GM13977 (cell line): ENCODE data around the gene SLC38A3.

Source experiments
- DNase-seq: peaks from one replicate; pipeline ENCODE4 v3.0.0; 2012; ENCODE audit warnings: low spot score
- CTCF ChIP-seq: IDR thresholded peaks from 2 replicates; pipeline ENCODE4 v1.5.1; 2012; ENCODE audit warnings: mild to moderate bottlenecking, control low read depth; ENCODE audit not compliant: insufficient read depth; ENCODE audit errors: extremely low read depth, missing control alignments
- in situ Hi-C: fragments of 300-500 bp; cut with MboI; formaldehyde crosslinking; loops from one replicate; pipeline ENCODE4 v1.12.0; 2022; ENCODE audit warnings: low sequenced_read_pairs, low pct_unique_long_range_greater_than_20kb, mixed read lengths, inconsistent platforms; ENCODE audit not compliant: unreplicated experiment

The SLC38A3 gene

DNA sequence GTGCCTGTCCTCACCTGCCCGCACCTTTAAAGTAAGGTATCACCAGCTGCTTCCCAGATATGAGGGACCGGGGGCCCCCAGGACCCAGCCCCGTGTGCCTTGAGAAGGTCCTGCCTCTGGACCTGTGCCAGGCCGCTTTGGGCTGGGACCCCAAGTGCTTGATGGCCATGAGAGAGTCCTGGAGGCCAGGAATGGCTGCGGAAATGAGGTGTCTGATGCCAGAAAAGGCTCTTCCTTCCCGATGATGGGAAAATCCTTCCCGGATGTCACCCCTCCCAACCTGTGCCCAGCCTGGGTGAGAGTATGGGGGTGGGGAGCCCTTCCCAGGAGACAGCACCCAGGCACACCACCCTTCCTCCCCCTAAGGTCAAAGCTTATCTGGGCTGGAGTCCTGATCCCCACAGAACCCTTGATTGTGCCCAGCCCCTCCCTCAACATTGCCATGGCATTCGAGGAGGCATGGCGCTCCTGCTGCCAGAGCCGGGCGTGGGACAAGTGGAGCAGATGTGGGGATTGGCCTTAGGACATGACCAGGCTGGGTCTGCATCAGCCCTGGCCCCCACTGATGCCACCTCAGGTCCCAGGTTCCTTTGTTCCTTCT is 35.7 kb upstream of the SLC38A3 start:
- in situ Hi-C loops = no loop called here
- no peak for DNase-seq
- TF ChIP-seq CTCF = no peak

- in situ Hi-C loops = no loop called here
- TF ChIP-seq CTCF = no peak
These were observed 35.2 kb upstream of the SLC38A3 start for GRCh38 chr3:50169858-50170257.

DNA sequence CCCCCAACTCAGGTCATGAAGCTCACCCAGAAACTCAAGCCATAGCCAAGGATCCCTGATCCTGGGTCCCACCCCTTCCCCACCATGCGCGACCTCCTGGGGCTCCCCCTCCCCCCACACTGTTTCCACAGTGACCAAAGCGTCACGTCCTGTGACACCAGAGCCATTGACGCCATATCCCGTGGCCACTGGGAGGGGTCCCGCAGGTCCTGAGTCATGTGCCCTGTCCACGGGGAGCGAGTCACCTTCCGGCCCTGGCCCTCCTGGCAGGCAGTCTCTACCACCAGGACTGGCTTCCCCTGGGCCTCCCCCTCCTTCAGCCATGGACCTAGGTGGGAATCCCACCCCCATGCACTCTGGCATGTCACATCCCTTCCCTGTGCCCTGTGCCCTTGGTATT is 34.4 kb upstream of the SLC38A3 start:
- in situ Hi-C loops = no loop called here
- DNase-seq = no peak

More at GRCh38 chr3:50169858-50170257, 35.2 kb upstream of the SLC38A3 start:
- DNase-seq = no peak

DNA sequence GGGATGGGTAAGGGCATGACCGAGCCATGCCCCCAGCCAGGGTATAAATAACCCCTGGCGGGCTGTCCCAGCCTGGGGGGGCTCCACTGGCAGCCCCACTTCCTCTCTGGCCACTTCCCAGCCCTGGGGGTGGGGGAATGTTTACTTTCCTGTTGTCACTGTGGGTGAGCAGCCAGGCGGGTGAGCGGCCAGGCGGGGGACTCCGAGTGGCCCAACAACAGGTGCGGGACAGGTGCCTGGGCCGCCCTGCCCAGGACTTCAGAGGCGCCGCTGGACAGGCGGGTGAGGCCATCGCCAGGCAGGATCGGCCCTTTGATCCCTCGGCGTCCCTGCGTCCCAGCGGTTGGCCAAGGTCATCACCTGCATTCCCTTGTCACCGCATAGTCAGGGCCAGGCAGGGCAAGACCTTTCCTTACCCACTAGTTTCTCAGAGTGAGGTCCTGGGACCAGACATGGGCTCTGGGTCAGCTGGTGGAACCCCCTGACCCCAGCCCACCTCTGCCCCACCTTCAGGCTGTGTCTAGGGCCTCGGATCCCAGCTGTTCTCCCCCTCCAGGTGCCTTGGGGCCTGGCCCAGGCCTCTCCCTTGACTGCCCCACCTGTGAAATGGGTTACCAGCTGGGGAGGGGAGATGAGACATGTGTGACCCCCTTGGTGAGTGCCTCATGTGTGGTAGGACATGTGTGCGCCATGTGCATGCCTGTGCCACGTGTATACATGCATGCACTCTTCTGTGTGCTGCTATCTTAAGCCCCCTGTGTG is 33.4 kb upstream of the SLC38A3 start:
- no peak for TF ChIP-seq CTCF
- in situ Hi-C loops = no loop called here
- no peak for DNase-seq

More for the DNA sequence above, 34.4 kb upstream of the SLC38A3 start:
- no peak for TF ChIP-seq CTCF

- no peak for DNase-seq
- no peak for TF ChIP-seq CTCF
- in situ Hi-C loops = no loop called here
These were observed 32.3 kb upstream of the SLC38A3 start for GRCh38 chr3:50172626-50173220.

DNA sequence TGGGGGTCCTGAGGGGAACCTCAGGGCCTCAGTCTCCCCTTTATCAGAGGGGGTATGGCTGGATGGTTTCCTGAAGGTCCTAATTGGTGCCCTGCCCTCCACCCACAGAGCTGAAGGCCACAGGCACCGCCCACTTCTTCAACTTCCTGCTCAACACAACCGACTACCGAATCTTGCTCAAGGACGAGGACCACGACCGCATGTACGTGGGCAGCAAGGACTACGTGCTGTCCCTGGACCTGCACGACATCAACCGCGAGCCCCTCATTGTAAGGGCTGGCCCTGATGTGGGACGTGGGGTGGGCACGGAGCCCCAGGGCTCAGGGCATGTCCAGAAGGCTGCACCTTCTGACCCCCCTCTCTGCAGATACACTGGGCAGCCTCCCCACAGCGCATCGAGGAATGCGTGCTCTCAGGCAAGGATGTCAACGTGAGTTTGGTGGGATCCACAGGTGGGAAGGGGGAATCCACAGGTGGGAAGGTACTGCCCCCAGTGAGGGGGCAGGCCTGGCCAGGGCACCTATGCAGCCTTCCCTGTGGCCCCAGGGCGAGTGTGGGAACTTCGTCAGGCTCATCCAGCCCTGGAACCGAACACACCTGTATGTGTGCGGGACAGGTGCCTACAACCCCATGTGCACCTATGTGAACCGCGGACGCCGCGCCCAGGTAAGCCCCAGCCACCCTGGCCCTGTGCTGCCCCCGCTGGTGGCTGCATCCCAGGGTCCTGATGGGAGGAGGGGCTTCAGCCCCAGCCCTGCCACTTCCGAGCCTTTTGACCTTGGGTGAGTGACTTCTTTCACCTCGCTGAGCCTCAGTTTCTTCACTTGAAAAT is 31.2 kb upstream of the SLC38A3 start:
- no peak for DNase-seq
- in situ Hi-C loops = no loop called here
- no peak for TF ChIP-seq CTCF
